Hematopoietic multipotent progenitor cell (in vitro differentiated cells): Measurements from ENCODE around the gene PXT1. TPM values are rescaled to one million over a fixed set of nuclear protein-coding genes. Genes with fewer than 3 reads are reported as not detected.

Source experiments
- DNase-seq, 3 donors: peaks; one replicate each; pipeline ENCODE4 v3.0.0-alpha.2; 2011 to 2015; ENCODE audit warnings: low read depth in 2 of 3, low spot score in 2 of 3
- small RNA-seq: library from RNA; depleted of rRNA; stranded (forward); fragments of <200 nt; gene quantifications from one replicate; pipeline ENCODE3, GENCODE V24; 2012
- total RNA-seq: library from RNA; depleted of rRNA; stranded (reverse); fragments of >200 nt; gene quantifications from one replicate; pipeline ENCODE4 v1.2.3, GENCODE V29; 2012

The PXT1 gene
- total RNA-seq, 1 donor = 0.27 TPM

GRCh38 chr6:36350681-36351571 lies 91.7 kb downstream of the PXT1 start:
- DNase-seq = peak in 2 of 3 donors; percentile 47 to 52

DNA sequence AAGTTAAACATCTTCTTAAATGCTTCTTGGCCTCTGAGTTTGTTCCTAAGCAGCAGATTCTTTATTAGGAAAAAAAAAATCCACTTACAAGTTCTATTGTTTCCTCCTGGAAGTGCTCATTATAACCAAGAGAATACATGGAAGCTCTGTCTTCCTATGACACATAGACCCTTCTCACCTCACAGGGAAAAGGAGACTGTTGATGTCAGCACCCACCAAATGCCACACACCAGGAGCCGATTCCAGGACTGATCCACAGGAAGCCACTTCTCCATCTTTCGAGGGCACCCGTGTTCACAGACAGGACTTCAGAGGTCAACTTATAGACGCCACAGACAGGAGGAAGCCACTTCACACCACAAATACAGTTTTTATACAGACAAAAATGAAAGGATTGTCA lies 92.6 kb downstream of the PXT1 start:
- DNase-seq = no peak

DNA sequence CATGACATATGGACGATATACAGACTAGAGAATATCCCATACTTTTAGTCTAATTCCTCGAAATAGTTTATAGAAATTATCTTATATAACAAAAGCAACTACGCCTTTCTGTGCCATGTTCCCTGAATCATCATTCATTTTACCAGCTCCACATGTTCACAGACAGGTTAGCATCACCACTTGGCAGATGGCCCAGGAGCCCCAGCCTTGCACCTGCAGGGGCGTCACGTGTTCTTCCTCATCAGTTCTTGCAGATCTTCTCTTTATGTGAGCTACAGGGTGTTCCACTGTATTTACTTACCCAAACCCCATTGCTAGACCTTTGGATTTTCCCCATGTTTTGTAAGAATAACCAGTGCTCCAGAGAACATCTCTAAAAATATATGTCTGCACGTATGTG lies 93.4 kb downstream of the PXT1 start:
- DNase-seq = peak in 2 of 3 donors; percentile 53 to 71

DNA sequence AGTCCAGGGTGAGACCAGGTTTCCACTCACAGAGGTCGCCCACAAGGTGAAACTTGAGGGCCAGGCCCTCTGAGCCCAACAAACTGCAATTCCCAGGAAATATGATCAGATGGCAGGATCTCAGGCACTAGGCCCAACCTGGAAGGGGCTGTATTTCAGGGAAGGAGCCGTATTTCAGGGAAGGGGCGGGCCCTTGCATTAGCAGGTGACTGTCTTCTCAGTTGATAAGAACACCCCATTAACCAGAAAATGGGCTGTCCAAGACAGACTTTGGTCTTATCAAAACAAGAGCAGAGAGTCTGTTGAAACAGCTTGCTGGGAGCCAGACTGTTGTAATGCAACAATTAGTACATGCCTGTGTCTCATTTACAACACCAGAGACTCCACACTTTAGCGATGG lies 95.0 kb downstream of the PXT1 start:
- DNase-seq = no peak

DNA sequence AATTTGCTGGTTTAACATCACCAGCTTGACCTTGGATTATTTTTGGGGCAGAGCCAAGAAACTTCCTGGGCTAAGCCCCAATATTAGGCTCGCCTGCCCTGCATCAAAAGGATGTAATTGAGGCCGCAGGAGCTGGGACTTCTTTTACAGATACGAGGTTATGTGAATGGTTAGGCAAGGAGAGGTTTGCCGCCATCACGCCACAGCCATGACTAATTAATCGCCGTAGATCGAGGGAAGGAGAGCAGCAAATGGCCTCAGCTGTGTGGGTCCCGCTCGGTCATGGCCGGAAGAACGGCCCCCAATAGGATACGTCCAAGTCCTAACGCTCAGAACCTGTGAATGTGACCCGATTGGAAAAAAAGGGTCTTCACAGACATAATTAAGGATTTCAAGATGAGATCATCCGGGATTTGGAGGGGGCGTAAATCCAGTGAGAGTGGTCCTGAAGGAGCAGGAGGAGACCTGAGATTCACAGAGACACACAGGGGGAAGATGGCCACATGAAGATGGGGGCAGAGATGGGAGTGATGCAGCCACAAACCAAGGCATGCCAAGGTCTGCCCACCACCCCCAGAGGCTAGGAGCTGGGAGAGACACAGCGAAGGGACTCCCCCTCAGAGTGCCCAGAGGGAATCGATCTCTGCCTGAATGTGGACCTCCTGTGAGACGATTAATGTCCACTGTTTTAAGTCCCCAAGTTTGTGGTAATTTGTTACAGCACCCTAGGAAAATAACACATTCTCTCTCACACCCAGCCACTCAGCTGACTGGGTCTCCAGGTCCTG lies 96.0 kb downstream of the PXT1 start:
- no peak for DNase-seq

- no peak for DNase-seq
Measured at GRCh38 chr6:36345681-36346466, 96.8 kb downstream of the PXT1 start.

- DNase-seq = no peak
Measured at GRCh38 chr6:36343109-36343680, 99.5 kb downstream of the PXT1 start.

DNA sequence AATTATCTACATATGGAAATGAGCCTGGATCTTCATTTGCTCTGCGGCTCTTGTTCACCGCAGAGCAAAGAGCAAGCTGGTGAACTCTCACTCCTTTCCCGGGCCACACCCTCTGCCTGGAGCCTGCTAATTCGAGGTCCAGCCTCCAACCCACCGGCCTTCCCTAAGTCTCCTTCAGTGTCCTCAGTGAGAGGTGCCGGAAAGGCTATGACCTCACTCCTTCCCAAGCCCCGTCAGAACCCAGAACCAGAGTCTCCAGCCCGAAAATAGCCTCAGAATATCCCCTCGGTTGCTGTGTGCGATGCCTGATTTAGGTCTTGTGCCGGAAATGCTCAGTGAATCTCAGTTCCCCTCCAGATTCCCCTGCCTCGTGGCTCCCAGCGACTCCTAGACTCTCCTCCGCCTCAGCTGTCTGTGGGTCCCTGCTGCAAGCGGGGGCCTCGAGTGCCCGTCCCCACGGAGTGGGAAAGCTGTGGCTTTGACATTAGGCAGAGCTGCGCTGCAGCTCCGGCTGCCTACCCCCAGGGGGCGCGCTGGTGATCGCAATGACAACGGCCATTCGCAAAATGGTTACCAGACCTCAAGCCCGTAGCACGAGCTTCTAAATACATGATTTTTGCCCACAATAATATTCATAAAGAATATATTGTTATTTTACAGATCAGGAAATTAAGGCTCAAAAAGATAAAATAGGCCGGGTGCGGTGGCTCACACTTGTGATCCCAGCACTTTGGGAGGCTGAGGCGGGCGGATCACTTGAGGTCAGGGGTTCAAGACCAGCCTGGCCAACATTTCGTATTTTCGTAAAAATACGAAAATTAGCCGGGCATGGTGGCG lies 101.8 kb downstream of the PXT1 start:
- DNase-seq = peak; percentile 40 to 73 (median 67)

Small RNA genes lying within 50 kb of the gene (small RNA-seq; reads per million reads assigned to genes)
- not detected for gene RN7SL502P

Other genes with a start within 250 kb of the PXT1 start
- gene BRPF3, start 246.1 kb downstream of the PXT1 start, total RNA-seq = 10.5 TPM
- 0.27 TPM for gene PNPLA1, start 172.8 kb downstream of the PXT1 start, total RNA-seq
- gene BNIP5, start 106.0 kb downstream of the PXT1 start, total RNA-seq = not detected
- 0.27 TPM for gene ETV7, start 55.2 kb downstream of the PXT1 start, total RNA-seq
- gene KCTD20, start 146 bp upstream of the PXT1 start, total RNA-seq = 49.3 TPM
- 13.5 TPM for gene STK38, start 104.6 kb upstream of the PXT1 start, total RNA-seq
- gene SRSF3, start 151.5 kb upstream of the PXT1 start, total RNA-seq = 340 TPM
- 16.4 TPM for gene CDKN1A, start 235.9 kb upstream of the PXT1 start, total RNA-seq